ENCODE measurements around the gene GATA5.

- no peak for TF ChIP-seq EP300 (IDR thresholded peaks at IDR 0.05)
- no peak for TF ChIP-seq CTCF (IDR thresholded peaks at IDR 0.05)
Observed at GRCh38 chr20:62487561-62488354, 12.0 kb upstream of the GATA5 start.

Measured in ovary (tissue), 3 donors.